Natural killer cell (primary cell): ENCODE measurements around the gene CEP290. TPM values are rescaled to one million over a fixed set of nuclear protein-coding genes. Genes with fewer than 3 reads are reported as not detected.

Source experiments
- ATAC-seq, 3 donors: fragments of 150-1000 bp in 2 of 3; fragments of 200-7000 bp in 1 of 3; cut with Tn5 transposase; 1 replicate in 1 of 3; 2 replicates in 2 of 3; pipeline ENCODE4 v1.10.0; 2021; ENCODE audit warnings: mild to moderate bottlenecking in 2 of 3, moderate library complexity in 2 of 3
- DNase-seq, 2 donors: peaks; one replicate each; pipeline versions ENCODE4 v3.0.0 to v3.0.0-alpha.2; 2013 to 2021; ENCODE audit warnings: mixed read lengths in 1 of 2
- H3K27ac ChIP-seq: one replicate; pipeline ENCODE4 v1.5.1; 2013; ENCODE audit warnings: mild to moderate bottlenecking, low read length
- H3K27me3 ChIP-seq: one replicate; pipeline ENCODE4 v1.6.1; 2013; ENCODE audit warnings: low read length; ENCODE audit not compliant: control insufficient read depth, insufficient read depth
- H3K36me3 ChIP-seq: one replicate; pipeline ENCODE4 v1.6.1; 2013; ENCODE audit warnings: low read length; ENCODE audit not compliant: control insufficient read depth, insufficient read depth
- H3K4me1 ChIP-seq: one replicate; pipeline ENCODE4 v1.6.1; 2013; ENCODE audit warnings: low read length; ENCODE audit not compliant: control insufficient read depth, insufficient read depth
- H3K4me3 ChIP-seq: one replicate; pipeline ENCODE4 v1.5.1; 2013; ENCODE audit warnings: low read length
- H3K9me3 ChIP-seq: one replicate; pipeline ENCODE4 v1.6.1; 2013; ENCODE audit warnings: low read length; ENCODE audit not compliant: control insufficient read depth, insufficient read depth
- H3K27ac Mint-ChIP-seq, 2 donors: one replicate each; pipeline ENCODE4 v1.8.0; 2022; ENCODE audit warnings: mild to moderate bottlenecking in 2 of 2, mixed read lengths in 2 of 2, moderate library complexity in 1 of 2
- H3K27me3 Mint-ChIP-seq, 2 donors: one replicate each; pipeline ENCODE4 v1.8.0; 2022; ENCODE audit warnings: low read depth in 2 of 2, mixed read lengths in 2 of 2
- H3K36me3 Mint-ChIP-seq: one replicate; pipeline ENCODE4 v1.8.0; 2022; ENCODE audit warnings: mixed read lengths
- H3K4me1 Mint-ChIP-seq, 2 donors: one replicate each; pipeline ENCODE4 v1.8.0; 2022; ENCODE audit warnings: mixed read lengths in 2 of 2
- H3K4me3 Mint-ChIP-seq: one replicate; pipeline ENCODE4 v1.8.0; 2022; ENCODE audit warnings: mild to moderate bottlenecking, moderate library complexity, mixed read lengths
- H3K9me3 Mint-ChIP-seq, 2 donors: one replicate each; pipeline ENCODE4 v1.8.0; 2022; ENCODE audit warnings: mixed read lengths in 2 of 2
- WGBS: methylation state at CpG from one replicate; pipeline ENCODE4 v1.1.7; 2013; ENCODE audit warnings: missing lambda C conversion rate; ENCODE audit not compliant: insufficient coverage; 5-methylcytosine and 5-hydroxymethylcytosine counted together
- intact Hi-C: fragments of 100-400 bp; cut with micrococcal nuclease; formaldehyde crosslinking; loops from one replicate; pipeline ENCODE4 v1.14.2; 2022
- total RNA-seq, 4 donors: library from RNA; stranded (reverse); fragments of 120-200 nt in 1 of 4; gene quantifications; one replicate each; pipeline versions ENCODE4 v1.2.3 to v1.2.4, GENCODE V29; 2013 to 2022
- TF ChIP-seq, protein P1 (sequence below): fragments of 200-600 bp; IDR thresholded peaks from one replicate; pipeline ENCODE4 v1.8.0; 2022; ENCODE audit warnings: antibody characterized with exemption

The CEP290 gene
- total RNA-seq, 3 donors from 2014 or later (not counting 1 experiment from before 2014, with no cell fraction given): 14.3 to 23.6 (median 18.7) TPM

DNA sequence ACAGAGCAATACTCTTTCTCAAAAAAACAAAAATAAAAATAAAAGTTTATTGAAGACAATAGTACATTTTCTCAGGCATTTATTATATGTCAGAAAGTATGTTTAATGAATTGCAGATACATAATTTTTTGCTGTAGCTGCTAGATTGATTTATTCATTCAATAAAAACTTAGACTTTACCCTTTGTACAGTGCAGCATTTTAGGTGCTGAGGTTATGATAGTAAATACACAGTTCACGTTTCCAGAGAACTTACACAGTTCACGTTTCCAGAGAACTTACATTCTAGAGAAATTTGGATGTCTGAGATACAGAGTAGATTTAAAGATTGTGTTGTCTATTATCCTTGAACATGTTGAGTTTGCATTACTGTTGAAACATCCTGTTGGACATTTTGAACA is 25.5 kb upstream of the CEP290 start:
- WGBS: 100% methylated on average over 2 of the region's 2 CpGs
- H3K36me3 ChIP-seq: peaks cover 37% of the 10 kb centered on the region
- H3K27me3 ChIP-seq: no peaks in the 10 kb centered on the region
- Mint-ChIP-seq H3K27ac (no peak overlapping the region), H3K27me3 (no peaks in the 10 kb centered on the region), H3K36me3 (peaks cover 5% of the 10 kb centered on the region), H3K4me3 (no peak overlapping the region), H3K9me3 (no peaks in the 10 kb centered on the region), H3K4me1 (peaks cover 0 to 6% of the 10 kb centered on the region in 2 donors)
- no peak overlapping the region for H3K4me3 ChIP-seq
- no peaks in the 10 kb centered on the region for H3K4me1 ChIP-seq
- no peak overlapping the region for H3K27ac ChIP-seq
- ATAC-seq: no peak
- DNase-seq: no peak
- intact Hi-C loops: no loop called here
- TF ChIP-seq, protein P1, sequence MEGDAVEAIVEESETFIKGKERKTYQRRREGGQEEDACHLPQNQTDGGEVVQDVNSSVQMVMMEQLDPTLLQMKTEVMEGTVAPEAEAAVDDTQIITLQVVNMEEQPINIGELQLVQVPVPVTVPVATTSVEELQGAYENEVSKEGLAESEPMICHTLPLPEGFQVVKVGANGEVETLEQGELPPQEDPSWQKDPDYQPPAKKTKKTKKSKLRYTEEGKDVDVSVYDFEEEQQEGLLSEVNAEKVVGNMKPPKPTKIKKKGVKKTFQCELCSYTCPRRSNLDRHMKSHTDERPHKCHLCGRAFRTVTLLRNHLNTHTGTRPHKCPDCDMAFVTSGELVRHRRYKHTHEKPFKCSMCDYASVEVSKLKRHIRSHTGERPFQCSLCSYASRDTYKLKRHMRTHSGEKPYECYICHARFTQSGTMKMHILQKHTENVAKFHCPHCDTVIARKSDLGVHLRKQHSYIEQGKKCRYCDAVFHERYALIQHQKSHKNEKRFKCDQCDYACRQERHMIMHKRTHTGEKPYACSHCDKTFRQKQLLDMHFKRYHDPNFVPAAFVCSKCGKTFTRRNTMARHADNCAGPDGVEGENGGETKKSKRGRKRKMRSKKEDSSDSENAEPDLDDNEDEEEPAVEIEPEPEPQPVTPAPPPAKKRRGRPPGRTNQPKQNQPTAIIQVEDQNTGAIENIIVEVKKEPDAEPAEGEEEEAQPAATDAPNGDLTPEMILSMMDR: no peak
- no peaks in the 10 kb centered on the region for H3K9me3 ChIP-seq

DNA sequence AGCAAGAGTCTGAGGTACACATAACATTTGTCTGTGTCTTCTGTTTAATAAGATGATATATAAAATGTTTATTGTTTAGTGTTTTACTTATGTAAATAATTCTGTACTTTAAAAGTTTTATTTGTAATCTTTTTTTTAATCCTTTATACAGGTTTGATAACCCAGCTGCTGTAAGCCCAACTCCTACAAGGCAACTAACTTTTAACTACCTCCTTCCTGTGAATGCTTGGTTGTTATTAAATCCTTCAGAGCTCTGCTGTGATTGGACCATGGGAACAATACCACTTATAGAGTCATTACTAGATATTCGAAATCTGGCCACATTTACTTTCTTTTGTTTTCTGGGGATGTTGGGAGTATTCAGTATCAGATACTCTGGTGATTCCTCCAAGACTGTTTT is 24.3 kb upstream of the CEP290 start:
- DNase-seq (no peak), ATAC-seq (no peak)
- no peaks in the 10 kb centered on the region for H3K4me1 ChIP-seq
- H3K4me3 ChIP-seq: no peak overlapping the region
- no peaks in the 10 kb centered on the region for H3K27me3 ChIP-seq
- Mint-ChIP-seq H3K27ac (no peak overlapping the region), H3K4me3 (no peak overlapping the region), H3K9me3 (no peaks in the 10 kb centered on the region), H3K4me1 (peaks cover 0 to 6% of the 10 kb centered on the region in 2 donors), H3K27me3 (no peaks in the 10 kb centered on the region), H3K36me3 (peaks cover 9% of the 10 kb centered on the region)
- intact Hi-C loops: no loop called here
- no peak overlapping the region for H3K27ac ChIP-seq
- no CpG with 5 or more reads among the region's 1 CpG for whole genome bisulfite sequencing
- TF ChIP-seq, protein P1: no peak
- H3K36me3 ChIP-seq: peaks cover 36% of the 10 kb centered on the region
- H3K9me3 ChIP-seq: no peaks in the 10 kb centered on the region

DNA sequence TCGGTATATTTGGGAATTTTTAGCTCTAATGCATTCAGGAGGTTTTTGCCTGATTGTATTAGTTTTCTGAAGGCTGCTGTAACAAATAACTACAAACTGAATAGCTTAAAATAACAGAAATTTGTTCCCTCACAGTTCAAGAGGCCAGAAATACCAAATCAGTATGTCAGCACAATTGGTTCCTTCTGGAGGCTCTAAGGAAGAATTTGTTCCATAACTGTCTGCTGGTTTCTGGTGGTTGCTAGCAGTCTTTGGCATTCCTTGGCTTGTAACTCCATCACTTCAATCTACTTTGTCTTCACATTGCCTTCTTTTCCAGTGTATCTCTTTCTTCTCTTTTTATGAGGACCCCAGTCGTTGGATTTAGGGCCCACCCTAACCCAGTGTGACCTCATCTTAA is 21.5 kb upstream of the CEP290 start:
- no peaks in the 10 kb centered on the region for H3K4me1 ChIP-seq
- Mint-ChIP-seq H3K27me3 (no peaks in the 10 kb centered on the region), H3K27ac (no peak overlapping the region), H3K9me3 (no peaks in the 10 kb centered on the region), H3K4me3 (no peak overlapping the region), H3K4me1 (peaks cover 0 to 6% of the 10 kb centered on the region in 2 donors), H3K36me3 (peaks cover 9% of the 10 kb centered on the region)
- no peak for DNase-seq
- H3K27me3 ChIP-seq: no peaks in the 10 kb centered on the region
- peaks cover 38% of the 10 kb centered on the region for H3K36me3 ChIP-seq
- no peak for ATAC-seq
- no peaks in the 10 kb centered on the region for H3K9me3 ChIP-seq
- WGBS: 100% methylated on average over 2 of the region's 2 CpGs
- TF ChIP-seq, protein P1: no peak
- intact Hi-C loops: no loop called here
- no peak overlapping the region for H3K27ac ChIP-seq
- H3K4me3 ChIP-seq: no peak overlapping the region

DNA sequence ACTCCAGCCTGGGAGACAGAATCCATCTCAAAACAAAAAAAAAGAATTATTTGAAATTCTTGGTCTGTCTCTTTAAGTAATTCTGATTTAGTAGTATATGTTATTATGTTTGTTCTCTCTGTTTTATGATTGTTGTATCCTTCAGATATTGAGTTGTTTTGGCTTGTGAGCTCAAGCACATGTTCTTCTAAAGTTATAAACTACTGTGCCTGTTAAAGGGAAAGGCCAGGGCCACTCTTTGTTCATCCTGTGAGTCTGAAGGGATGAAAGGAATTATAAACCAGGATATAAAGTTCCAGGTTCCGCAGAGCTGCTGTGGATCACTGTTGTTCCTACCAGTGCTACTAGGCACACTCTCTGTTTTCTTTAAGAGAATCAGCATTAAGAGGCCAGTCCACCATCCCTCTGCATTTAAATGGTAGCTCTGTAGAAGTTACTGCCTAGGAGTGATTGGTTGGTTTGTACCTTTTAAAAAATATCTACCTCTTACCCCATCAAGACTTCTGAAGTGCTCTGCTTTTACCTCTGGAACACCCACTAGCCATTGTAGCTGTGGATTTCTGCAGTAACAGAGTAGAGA is 14.3 kb upstream of the CEP290 start:
- Mint-ChIP-seq H3K4me3 (no peak overlapping the region), H3K4me1 (peaks cover 0 to 5% of the 10 kb centered on the region in 2 donors), H3K27me3 (no peaks in the 10 kb centered on the region), H3K36me3 (no peaks in the 10 kb centered on the region), H3K9me3 (no peaks in the 10 kb centered on the region), H3K27ac (no peak overlapping the region)
- ATAC-seq: no peak
- Histone ChIP-seq H3K27me3 (no peaks in the 10 kb centered on the region), H3K4me1 (no peaks in the 10 kb centered on the region), H3K27ac (no peak overlapping the region), H3K36me3 (peaks cover 4% of the 10 kb centered on the region), H3K4me3 (no peak overlapping the region), H3K9me3 (no peaks in the 10 kb centered on the region)
- 100% methylated on average over 1 of the region's 1 CpG for WGBS
- no peak for DNase-seq
- intact Hi-C loops: no loop called here
- TF ChIP-seq, protein P1: no peak
